ENCODE results near the gene ZNF749. TPM values are rescaled to one million over a fixed set of nuclear protein-coding genes. Genes with fewer than 3 reads are reported as not detected.
"Not testable (repeated sequence)": the region's sequence is repeated elsewhere in the genome, so short reads cannot be mapped to it uniquely, and the experiment has no call there.

Gene ZNF749
- total and polyA plus RNA-seq, 2 of the 8 experiments (the other 6 are each of a cell fraction or from before 2014, with no cell fraction given): 15.2 to 24.4 TPM

DNA sequence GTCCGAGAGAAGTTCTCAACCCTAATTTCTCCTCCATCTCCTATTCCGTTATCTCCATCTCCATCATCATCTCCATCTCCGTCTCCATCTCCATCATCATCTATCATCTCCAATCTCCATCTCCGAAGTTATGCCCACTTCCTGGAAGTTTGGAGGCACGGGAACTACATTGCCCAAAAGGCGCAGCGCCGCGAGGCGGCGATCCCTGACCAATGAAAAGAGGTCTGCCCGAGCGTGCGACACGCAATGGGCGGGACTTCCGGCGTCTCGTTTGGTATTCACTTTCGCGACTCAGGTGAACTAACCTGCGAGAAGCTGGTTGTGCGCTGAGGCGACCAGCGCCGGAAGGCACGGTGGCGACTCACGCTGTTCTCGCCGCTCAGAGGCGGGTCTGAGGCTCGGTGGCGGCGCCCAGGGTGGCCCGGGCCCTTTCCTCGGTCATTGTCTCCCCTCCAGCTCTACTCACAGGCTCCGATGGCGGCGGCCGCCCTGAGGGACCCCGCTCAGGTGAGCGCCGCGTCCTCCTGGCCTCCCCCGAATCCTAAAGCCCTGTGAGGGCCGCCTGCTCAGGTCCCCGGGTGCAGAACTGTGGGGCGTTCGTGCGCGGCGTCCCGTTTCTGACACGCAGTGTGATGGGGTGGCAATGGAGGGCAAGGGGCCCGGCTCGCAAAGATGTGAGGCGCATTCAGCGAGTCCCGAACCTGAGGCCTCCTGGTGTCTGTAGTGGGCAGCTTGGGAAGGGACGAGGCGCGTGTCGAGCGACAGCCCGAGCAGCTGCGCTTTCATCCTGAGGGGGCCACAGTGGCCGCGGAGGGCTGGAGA is 52.6 kb downstream of the ZNF749 start, which contains the start of gene ZNF419:
Gene ZNF419 (plus strand): TSS at position 274 of the 822 bp plus-strand sequence. CDS start 201 bp downstream, at position 475.
- H3K4ac ChIP-seq (replicated peaks; ENCODE audit: insufficient read length, low read depth, low read length); H2BK20ac ChIP-seq (ENCODE audit: low read length); H2BK120ac ChIP-seq (replicated peaks; ENCODE audit: low read depth, low read length); H3K27me3 ChIP-seq (replicated peaks in 1 of 4; ENCODE audit: control insufficient read depth in 3 of 4, extremely low read depth in 1 of 4, insufficient read depth in 3 of 4, low read length in 3 of 4); H3K56ac ChIP-seq (replicated peaks; ENCODE audit: insufficient read length, low read depth, low read length); H2BK15ac ChIP-seq (ENCODE audit: low read length); H3K18ac ChIP-seq (ENCODE audit: extremely low read depth, low read length); H2BK5ac ChIP-seq (ENCODE audit: low read depth, low read length); H3K79me2 ChIP-seq (ENCODE audit: control insufficient read depth in 1 of 2, insufficient read depth in 2 of 2, low read length in 2 of 2); H3K9me3 ChIP-seq (ENCODE audit: insufficient read depth in 2 of 2, low read depth in 1 of 2, low read length in 1 of 2); H3K79me1 ChIP-seq (ENCODE audit: low read depth, low read length); H3K14ac ChIP-seq (ENCODE audit: insufficient read length); H4K20me1 ChIP-seq (replicated peaks in 1 of 2; ENCODE audit: control insufficient read depth in 1 of 2, insufficient read depth in 2 of 2, low read length in 2 of 2); H3K23me2 ChIP-seq (ENCODE audit: low read depth, low read length); H2AK5ac ChIP-seq (ENCODE audit: low read depth, low read length); H3K4me1 ChIP-seq (replicated peaks in 1 of 4; ENCODE audit: control insufficient read depth in 3 of 4, insufficient read depth in 4 of 4, low read length in 3 of 4); H4K91ac ChIP-seq (replicated peaks; ENCODE audit: insufficient read length, low read length); H3K23ac ChIP-seq (ENCODE audit: insufficient read length); H2BK12ac ChIP-seq (ENCODE audit: low read depth, low read length): not testable (repeated sequence)
- peak within 1 kb of the TSS; percentile 80 to 90 for H3K4me2 ChIP-seq (ENCODE audit: insufficient read depth in 1 of 2, low read depth in 2 of 2, low read length in 2 of 2)
- WGBS, 2 experiments (ENCODE audit: extremely low coverage in 1 of 2, insufficient coverage in 1 of 2, insufficient read length in 1 of 2, insufficient replicate concordance in 2 of 2, low coverage in 1 of 2, low lambda C conversion rate in 2 of 2, missing lambda C conversion rate in 1 of 2): 3 to 83% methylated on average over 1 to 50 of the region's 69 CpGs
- peak within 1 kb of the TSS; percentile 93 for H2AFZ ChIP-seq (ENCODE audit: low read length)
- H3K4me3 ChIP-seq (ENCODE audit: extremely low read depth in 1 of 4, insufficient read depth in 2 of 4, low read depth in 3 of 4, low read length in 4 of 4): peak within 1 kb of the TSS; percentile 75 to 94 (median 90)
- H4K5ac ChIP-seq (ENCODE audit: insufficient read length, low read depth, low read length): peak within 1 kb of the TSS; percentile 81
- ChIA-PET POLR2A (ENCODE audit: partially characterized antibody) (interaction anchor here (0.9 to 4.1 kb wide), 12 partner anchors 9 to 514 kb away, joined by 3 to 20 read pairs (median 4); partner anchors contain the start of genes ZNF134, ZNF606, ZNF749 and ZNF772), CTCF (ENCODE audit: partially characterized antibody) (interaction anchor here (0.8 to 1.6 kb wide), 4 partner anchors 10 to 82 kb away, joined by 3 to 6 read pairs (median 4); partner anchors contain the start of genes ZNF749 and ZNF772)
- peak; percentile 79 for TF ChIP-seq TBP (IDR thresholded peaks at IDR 0.05; ENCODE audit: low read depth, low read length)
- peak; percentile 86 for TF ChIP-seq CREB1 (IDR thresholded peaks at IDR 0.05)
- TF ChIP-seq GABPA (IDR thresholded peaks at IDR 0.05; ENCODE audit: borderline replicate concordance, insufficient read depth, low read length): peak; percentile 95
- TF ChIP-seq POLR2AphosphoS5 (IDR thresholded peaks at IDR 0.05; ENCODE audit: low read depth, low read length): peak; percentile 91
- peak; percentile 71 to 94 for TF ChIP-seq POLR2A (IDR thresholded peaks at IDR 0.05; ENCODE audit: control extremely low read depth in 1 of 2, low read depth in 2 of 2, low read length in 2 of 2)
- TF ChIP-seq SIN3A (conservative IDR thresholded peaks at IDR 0.05 in 1 of 2, IDR thresholded peaks at IDR 0.05 in 1 of 2; ENCODE audit: low read depth in 1 of 2, low read length in 2 of 2): peak in 1 of 2 experiments; percentile 57; a peak in 1 of 4 replicates
- TF ChIP-seq SP2 (IDR thresholded peaks at IDR 0.05; ENCODE audit: low read length): peak; percentile 54; the same call in 1 of the 2 replicates
- peak; percentile 88 for TF ChIP-seq TAF1 (IDR thresholded peaks at IDR 0.05; ENCODE audit: low read depth, low read length)
- peak; percentile 81 for TF ChIP-seq PHF8 (conservative IDR thresholded peaks at IDR 0.05; ENCODE audit: low read depth, low read length)
- peak; percentile 92 for TF ChIP-seq SP1 (IDR thresholded peaks at IDR 0.05; ENCODE audit: low read depth, low read length)
- TF ChIP-seq KDM4A (IDR thresholded peaks at IDR 0.05; ENCODE audit: low read depth, low read length, severe bottlenecking): peak; percentile 70
- TF ChIP-seq SIX5 (IDR thresholded peaks at IDR 0.05; ENCODE audit: low read depth, low read length): peak; percentile 91
- peak; percentile 84 for TF ChIP-seq CHD2 (IDR thresholded peaks at IDR 0.05; ENCODE audit: low read length)
- peak within 1 kb of the TSS; percentile 70; the same call in 1 of the 2 replicates for H3K27ac ChIP-seq (ENCODE audit: low read depth, low read length)
- H3K36me3 ChIP-seq (ENCODE audit: control insufficient read depth in 2 of 4, insufficient read depth in 4 of 4, low read length in 3 of 4): peaks cover 2 to 21% (median 8%) of the 10 kb centered on the region in 4 experiments; a peak in 6 of 8 replicates
- peak; percentile 70 to 95 for DNase-seq (ENCODE audit: low read depth in 1 of 2, low spot score in 2 of 2)
- peak within 1 kb of the TSS; percentile 93; the same call in 1 of the 2 replicates for H4K8ac ChIP-seq (ENCODE audit: extremely low read depth, insufficient read depth, low read length)
- FAIRE-seq: peak; percentile 89
- H3K9ac ChIP-seq (replicated peaks in 1 of 4; ENCODE audit: extremely low read depth in 1 of 4, low read depth in 3 of 4, low read length in 3 of 4): peak within 1 kb of the TSS in 3 of 4 experiments; percentile 82 to 91 (median 84); a peak in 6 of 7 replicates
